Muscle layer of colon (tissue), 2 donors: ENCODE data around the gene RCC1.
A peak's percentile ranks its signal among the peaks of the same experiment; 100 is the strongest.

Experiments
- H3K27ac ChIP-seq: one replicate; pipeline ENCODE4 v1.7.0; 2013; ENCODE audit warnings: low read depth, mild to moderate bottlenecking, low read length, moderate library complexity
- H3K27me3 ChIP-seq, 2 donors: one replicate each; pipeline ENCODE4 v1.7.0; 2013; ENCODE audit warnings: low read length in 2 of 2, mild to moderate bottlenecking in 2 of 2; ENCODE audit not compliant: insufficient read depth in 2 of 2, control insufficient read depth in 1 of 2
- H3K36me3 ChIP-seq: one replicate; pipeline ENCODE4 v1.7.0; 2013; ENCODE audit warnings: mild to moderate bottlenecking, low read length; ENCODE audit not compliant: insufficient read depth
- H3K4me1 ChIP-seq: one replicate; pipeline ENCODE4 v1.7.0; 2013; ENCODE audit warnings: mild to moderate bottlenecking, low read length; ENCODE audit not compliant: insufficient read depth
- H3K4me3 ChIP-seq, 2 donors: one replicate each; pipeline ENCODE4 v1.7.0; 2013; ENCODE audit warnings: low read length in 2 of 2, low read depth in 1 of 2, mild to moderate bottlenecking in 1 of 2, moderate library complexity in 1 of 2
- H3K9ac ChIP-seq: one replicate; pipeline ENCODE4 v1.7.0; 2013; ENCODE audit warnings: low read length
- H3K9me3 ChIP-seq: one replicate; pipeline ENCODE4 v1.7.0; 2013; ENCODE audit warnings: mild to moderate bottlenecking, low read length
- donor health status: abdominal sarcoma.
- donor health status: Adenocarcinoma of cecum.

The RCC1 gene

DNA sequence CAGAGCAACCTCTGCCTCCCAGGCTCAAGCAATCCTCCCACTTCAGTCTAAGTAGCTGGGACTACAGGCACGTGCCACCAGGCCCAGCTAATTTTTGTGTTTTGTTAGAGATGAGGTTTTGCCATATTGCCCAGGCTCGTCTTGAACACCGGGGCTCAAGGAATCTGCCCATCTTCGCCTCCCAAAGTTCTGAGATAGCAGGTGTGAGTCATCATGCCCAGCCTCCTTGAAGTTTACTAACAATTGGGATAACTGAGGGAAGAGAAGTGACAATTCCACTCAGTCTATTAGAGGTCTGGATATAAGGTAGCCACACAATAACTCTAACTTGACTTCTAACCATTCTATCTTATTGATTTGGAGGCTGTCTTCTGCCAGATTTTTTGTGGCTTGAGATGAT lies 6.3 kb upstream of the RCC1 start:
- no peak overlapping the region for H3K27ac ChIP-seq
- H3K36me3 ChIP-seq, result peaks cover 10% of the 10 kb centered on the region
- no peaks in the 10 kb centered on the region for H3K27me3 ChIP-seq
- H3K9me3 ChIP-seq, result no peaks in the 10 kb centered on the region
- no peak overlapping the region for H3K9ac ChIP-seq
- no peaks in the 10 kb centered on the region for H3K4me1 ChIP-seq
- H3K4me3 ChIP-seq, result no peak overlapping the region

DNA sequence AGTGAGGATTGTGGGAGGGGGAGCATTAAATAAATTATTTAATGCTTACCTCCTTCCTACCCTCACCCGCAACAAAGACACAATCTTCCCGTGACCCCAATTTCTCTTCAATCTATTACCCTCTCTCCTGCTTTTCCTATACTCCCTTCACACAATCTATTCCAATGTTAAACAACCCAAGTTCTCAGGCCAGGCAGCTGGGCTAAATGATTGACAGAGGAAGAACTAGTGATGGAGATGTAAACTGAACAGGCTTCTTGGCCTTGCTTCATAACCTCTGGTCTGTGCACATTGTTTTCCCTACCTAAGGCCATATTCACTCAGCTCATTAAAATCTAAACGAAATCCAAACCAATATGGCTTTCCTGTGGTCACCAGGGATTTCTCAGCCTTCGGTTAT lies 3.9 kb upstream of the RCC1 start:
- Histone ChIP-seq H3K4me1 (peaks cover 2% of the 10 kb centered on the region), H3K27ac (no peak overlapping the region)

DNA sequence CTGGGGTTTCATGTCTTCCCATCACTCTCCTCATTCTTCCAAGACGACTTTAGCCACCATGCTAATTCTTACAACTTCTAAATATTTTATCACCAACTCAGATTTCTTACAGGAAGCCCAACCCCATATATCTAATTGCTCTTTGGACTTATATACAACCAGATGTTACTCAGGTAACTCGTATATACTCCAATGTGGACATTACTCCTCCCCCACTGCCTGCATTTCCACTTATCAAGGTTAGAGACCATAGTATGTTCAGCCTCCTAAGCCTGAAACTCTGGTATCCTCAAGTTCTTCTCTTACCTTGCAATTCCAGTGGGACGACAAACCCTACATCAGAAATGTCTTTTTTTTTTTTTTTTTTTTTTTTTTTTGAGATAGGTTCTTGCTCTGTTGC lies 2.7 kb upstream of the RCC1 start:
- H3K36me3 ChIP-seq, result peaks cover 4% of the 10 kb centered on the region
- H3K27ac ChIP-seq, result no peak overlapping the region
- H3K9me3 ChIP-seq, result no peaks in the 10 kb centered on the region
- no peak overlapping the region for H3K4me3 ChIP-seq
- no peak overlapping the region for H3K9ac ChIP-seq
- H3K27me3 ChIP-seq, result no peaks in the 10 kb centered on the region
- peaks cover 14% of the 10 kb centered on the region for H3K4me1 ChIP-seq

More for the DNA sequence above, 3.9 kb upstream of the RCC1 start:
- Histone ChIP-seq H3K36me3 (peaks cover 3% of the 10 kb centered on the region), H3K9me3 (no peaks in the 10 kb centered on the region), H3K9ac (no peak overlapping the region), H3K27me3 (no peaks in the 10 kb centered on the region), H3K4me3 (no peak overlapping the region)

DNA sequence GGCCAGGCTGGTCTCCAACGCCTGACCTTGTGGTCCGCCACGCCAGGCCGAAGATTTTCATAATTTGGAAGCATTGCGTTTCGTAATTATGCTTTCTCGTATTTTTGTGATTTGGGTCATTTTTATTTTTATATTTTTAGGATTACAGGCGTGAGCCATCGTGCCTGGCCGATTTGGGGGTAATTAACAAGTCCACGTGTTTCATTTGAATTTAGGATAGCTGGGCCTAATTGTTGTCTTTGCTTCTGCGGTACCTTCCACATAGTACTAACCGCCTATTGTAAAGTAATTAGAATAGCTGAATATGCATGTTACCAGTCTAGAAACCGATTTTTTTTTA lies 1.0 kb downstream of the RCC1 start:
- H3K4me3 ChIP-seq, result peak overlapping the region; percentile 64 to 85
- H3K9ac ChIP-seq, result peak overlapping the region; percentile 84
- H3K27ac ChIP-seq, result peak overlapping the region; percentile 85
- peaks cover 25% of the 10 kb centered on the region for H3K4me1 ChIP-seq
- no peaks in the 10 kb centered on the region for H3K27me3 ChIP-seq
- peaks cover 35% of the 10 kb centered on the region for H3K36me3 ChIP-seq
- H3K9me3 ChIP-seq, result no peaks in the 10 kb centered on the region

DNA sequence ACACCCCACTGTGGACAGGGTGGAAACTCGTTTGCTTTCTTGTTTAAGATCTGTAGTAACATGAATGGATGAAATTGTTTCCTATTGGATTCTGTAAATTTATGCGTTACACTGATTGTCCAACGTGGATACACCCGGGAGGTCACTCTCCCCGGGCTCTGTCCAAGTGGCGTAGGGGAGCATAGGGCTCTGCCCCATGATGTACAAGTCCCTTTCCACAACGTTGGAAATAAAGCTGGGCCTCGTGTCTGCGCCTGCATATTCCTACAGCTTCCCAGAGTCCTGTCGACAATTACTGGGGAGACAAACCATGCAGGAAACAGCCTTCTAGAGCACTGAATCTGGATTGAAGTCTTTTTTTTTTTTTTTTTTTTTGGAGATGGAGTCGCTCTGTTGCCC lies 1.4 kb downstream of the RCC1 start:
- H3K36me3 ChIP-seq, result peaks cover 37% of the 10 kb centered on the region
- H3K4me3 ChIP-seq, result peak overlapping the region; percentile 64 to 85
- peaks cover 29% of the 10 kb centered on the region for H3K4me1 ChIP-seq
- no peaks in the 10 kb centered on the region for H3K9me3 ChIP-seq
- no peaks in the 10 kb centered on the region for H3K27me3 ChIP-seq
- H3K9ac ChIP-seq, result peak overlapping the region; percentile 84
- peak overlapping the region; percentile 85 for H3K27ac ChIP-seq

DNA sequence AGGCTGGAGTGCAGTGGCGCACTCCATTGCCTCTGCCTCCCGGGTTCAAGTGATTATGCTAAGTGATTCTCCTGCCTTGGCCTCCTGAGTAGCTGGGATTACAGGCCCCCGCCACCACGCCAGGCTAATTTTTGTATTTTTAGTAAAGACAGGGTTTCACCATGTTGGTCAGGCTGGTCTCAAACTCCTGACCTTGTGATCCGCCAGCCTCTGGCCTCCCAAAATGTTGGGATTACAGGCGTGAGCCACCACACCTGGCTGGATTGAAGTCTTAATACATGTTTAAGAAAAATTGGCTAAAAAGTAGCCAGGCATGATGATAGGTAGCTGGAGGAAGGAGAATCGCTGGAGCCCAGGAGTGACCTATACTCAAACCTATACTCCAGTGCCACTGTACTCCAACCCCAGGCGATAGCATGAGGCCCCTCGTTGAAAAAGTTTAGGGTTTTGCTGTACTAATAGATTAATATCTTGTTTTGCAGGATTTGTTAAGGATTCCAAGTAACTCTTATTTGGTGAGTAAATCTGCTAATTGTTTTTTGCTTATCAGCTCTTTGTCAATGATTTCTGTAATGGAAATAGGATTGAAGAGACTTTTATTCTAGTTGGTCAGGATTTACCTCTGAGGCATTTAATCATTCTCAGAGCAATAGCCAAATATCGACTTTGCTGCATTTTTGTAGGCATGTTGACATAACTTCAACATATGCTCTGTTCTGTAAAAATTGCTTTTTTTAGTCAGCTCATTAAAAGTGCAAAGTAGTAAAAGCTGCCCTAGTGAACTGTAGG lies 2.0 kb downstream of the RCC1 start:
- Histone ChIP-seq H3K4me3 (peak overlapping the region; percentile 64 to 85), H3K36me3 (peaks cover 41% of the 10 kb centered on the region), H3K27me3 (no peaks in the 10 kb centered on the region), H3K9me3 (no peaks in the 10 kb centered on the region), H3K27ac (peak overlapping the region; percentile 85), H3K9ac (no peak overlapping the region), H3K4me1 (peaks cover 30% of the 10 kb centered on the region)

DNA sequence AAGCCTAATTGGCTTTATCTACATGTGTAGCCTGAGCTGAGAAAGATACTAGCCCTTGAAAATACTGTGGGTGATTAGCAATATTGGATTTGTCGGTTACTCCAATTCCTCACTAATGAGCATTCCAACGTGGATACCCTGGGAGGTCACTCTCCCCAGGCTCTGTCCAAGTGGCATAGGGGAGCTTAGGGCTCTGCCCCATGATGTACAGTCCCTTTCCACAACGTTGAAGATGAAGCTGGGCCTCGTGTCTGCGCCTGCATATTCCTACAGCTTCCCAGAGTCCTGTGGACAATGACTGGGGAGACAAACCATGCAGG lies 2.6 kb downstream of the RCC1 start:
- Histone ChIP-seq H3K4me1 (peaks cover 30% of the 10 kb centered on the region), H3K27me3 (no peaks in the 10 kb centered on the region), H3K27ac (no peak overlapping the region), H3K9me3 (no peaks in the 10 kb centered on the region), H3K36me3 (peaks cover 41% of the 10 kb centered on the region), H3K4me3 (no peak overlapping the region), H3K9ac (no peak overlapping the region)

DNA sequence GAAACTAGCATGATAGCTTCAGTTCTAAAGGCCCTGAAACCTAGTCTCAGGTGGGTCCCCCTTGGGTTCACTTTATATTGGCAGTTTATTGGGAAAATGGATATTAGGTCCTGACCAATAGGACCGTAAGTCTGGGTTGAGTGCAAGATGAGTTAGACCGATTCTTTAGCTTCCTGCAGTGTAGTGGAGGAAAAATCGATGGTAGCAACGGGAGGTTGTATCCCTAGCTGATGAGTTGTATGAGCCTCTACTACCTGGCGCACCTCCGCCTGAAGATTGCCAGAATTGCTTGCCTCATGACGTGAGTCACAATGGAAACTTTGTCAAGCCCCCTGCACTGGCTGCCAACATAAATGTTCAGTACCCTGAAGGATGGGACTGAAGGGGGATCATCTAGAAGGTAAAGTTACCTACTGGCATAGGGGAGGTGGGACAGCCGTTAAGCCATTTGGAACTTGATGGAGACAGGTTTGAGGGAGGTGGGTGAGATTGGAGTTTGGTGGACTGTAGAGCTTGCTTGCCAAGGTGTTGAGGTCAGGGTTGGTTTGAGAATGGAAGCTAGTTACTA lies 3.9 kb downstream of the RCC1 start:
- peaks cover 43% of the 10 kb centered on the region for H3K36me3 ChIP-seq
- H3K9me3 ChIP-seq, result no peaks in the 10 kb centered on the region
- no peak overlapping the region for H3K9ac ChIP-seq
- peaks cover 30% of the 10 kb centered on the region for H3K4me1 ChIP-seq
- H3K27ac ChIP-seq, result no peak overlapping the region
- H3K27me3 ChIP-seq, result no peaks in the 10 kb centered on the region
- H3K4me3 ChIP-seq, result no peak overlapping the region

DNA sequence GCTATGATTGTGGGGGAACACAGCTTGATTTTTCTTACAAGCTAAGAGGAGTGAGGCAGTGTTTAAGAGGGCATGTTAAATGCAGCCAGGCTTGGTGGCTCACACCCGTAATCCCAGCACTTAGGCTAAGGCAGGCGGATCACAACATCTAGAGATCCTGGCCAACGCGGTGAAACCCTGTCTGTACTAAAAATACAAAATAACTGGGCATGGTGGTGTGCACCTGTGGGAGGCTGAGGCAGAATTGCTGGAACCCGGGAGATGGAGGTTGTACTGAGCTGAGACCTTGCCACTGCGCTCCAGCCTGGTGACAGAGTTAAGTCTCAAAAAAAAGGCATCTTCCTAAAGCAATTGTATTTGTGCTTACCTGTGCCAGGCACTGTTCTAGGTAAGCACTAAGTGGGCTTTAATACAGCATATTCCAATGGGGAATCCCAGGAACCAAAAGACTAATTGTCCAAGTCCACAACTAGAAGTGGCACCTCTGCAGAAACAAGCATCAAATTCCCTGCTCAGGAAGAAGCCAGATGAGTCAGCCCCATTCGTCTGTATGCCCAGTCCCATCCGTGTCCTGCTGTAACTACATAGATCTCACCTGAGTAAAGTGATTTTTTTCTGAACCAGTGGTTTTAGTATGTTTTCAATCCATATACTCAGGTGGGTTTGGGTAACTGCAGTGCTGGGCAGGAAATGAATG lies 4.6 kb downstream of the RCC1 start:
- Histone ChIP-seq H3K27me3 (no peaks in the 10 kb centered on the region), H3K9me3 (no peaks in the 10 kb centered on the region), H3K4me1 (peaks cover 30% of the 10 kb centered on the region), H3K9ac (no peak overlapping the region), H3K36me3 (peaks cover 45% of the 10 kb centered on the region), H3K4me3 (no peak overlapping the region), H3K27ac (no peak overlapping the region)

DNA sequence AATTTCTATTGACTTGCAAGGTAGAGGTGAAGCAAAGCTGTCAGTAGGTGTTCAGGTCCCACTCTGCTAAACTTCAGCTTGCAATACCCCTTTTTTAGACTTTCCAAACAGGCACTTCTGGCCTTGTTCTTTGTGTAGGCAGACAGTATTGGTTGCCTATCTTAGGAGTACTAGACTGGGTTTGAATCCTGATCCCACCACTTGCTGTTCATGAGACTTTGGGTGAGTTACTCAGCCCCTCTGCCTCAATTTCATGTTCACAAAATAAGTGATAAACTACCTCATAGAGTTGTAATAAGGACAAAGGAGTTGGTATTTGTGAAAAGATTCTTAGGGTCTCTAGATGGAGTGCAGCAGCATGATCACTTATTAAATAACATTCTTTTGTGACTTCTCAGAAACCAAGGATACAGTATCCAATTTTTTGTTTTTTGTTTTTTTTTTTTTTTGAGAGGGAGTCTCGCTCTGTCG lies 5.2 kb downstream of the RCC1 start:
- no peak overlapping the region for H3K4me3 ChIP-seq
- H3K27ac ChIP-seq, result no peak overlapping the region
- H3K27me3 ChIP-seq, result no peaks in the 10 kb centered on the region
- H3K9me3 ChIP-seq, result no peaks in the 10 kb centered on the region
- H3K4me1 ChIP-seq, result peaks cover 30% of the 10 kb centered on the region
- peaks cover 45% of the 10 kb centered on the region for H3K36me3 ChIP-seq
- no peak overlapping the region for H3K9ac ChIP-seq

DNA sequence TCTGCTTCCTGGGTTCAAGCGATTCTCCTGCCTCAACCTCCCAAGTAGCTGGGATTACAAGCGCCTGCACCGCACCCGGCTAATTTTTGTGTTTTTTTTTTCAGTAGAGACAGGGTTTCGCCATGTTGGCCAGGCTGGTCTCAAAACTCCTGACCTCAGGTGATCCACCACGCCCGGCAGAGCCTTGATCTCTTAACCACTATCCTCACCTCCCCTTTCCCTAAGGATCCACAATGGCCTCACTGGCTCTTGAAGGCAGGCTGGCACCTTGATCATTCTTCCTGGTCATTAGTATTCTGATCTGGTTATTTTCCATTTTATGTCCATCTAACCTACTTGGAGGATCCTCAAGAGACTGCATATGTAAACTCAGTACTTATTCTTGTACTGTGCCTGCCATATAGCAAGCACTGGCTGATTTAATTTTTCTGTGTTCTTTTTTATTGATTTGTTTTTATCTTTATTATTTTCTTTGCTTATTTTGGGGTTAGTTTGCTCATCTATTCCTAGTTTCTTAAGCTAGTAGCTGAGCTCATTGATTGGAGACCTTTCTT lies 6.3 kb downstream of the RCC1 start:
- Histone ChIP-seq H3K27ac (no peak overlapping the region), H3K9ac (no peak overlapping the region), H3K36me3 (peaks cover 45% of the 10 kb centered on the region), H3K4me1 (peaks cover 26% of the 10 kb centered on the region), H3K27me3 (no peaks in the 10 kb centered on the region), H3K9me3 (no peaks in the 10 kb centered on the region), H3K4me3 (no peak overlapping the region)
